WI38 (cell line): ENCODE data around the gene DNAH5.

ENCODE experiments used
- H3K4me3 ChIP-seq: 2 replicates; pipeline ENCODE4 v1.5.1; 2011; ENCODE audit warnings: low read depth, mild to moderate bottlenecking, control low read depth, low read length
- TF ChIP-seq, protein P1 (sequence below): IDR thresholded peaks from 2 replicates; pipeline ENCODE4 v1.5.1; 2012; ENCODE audit warnings: low read depth, mild to moderate bottlenecking, control low read depth, low read length

Gene DNAH5

DNA sequence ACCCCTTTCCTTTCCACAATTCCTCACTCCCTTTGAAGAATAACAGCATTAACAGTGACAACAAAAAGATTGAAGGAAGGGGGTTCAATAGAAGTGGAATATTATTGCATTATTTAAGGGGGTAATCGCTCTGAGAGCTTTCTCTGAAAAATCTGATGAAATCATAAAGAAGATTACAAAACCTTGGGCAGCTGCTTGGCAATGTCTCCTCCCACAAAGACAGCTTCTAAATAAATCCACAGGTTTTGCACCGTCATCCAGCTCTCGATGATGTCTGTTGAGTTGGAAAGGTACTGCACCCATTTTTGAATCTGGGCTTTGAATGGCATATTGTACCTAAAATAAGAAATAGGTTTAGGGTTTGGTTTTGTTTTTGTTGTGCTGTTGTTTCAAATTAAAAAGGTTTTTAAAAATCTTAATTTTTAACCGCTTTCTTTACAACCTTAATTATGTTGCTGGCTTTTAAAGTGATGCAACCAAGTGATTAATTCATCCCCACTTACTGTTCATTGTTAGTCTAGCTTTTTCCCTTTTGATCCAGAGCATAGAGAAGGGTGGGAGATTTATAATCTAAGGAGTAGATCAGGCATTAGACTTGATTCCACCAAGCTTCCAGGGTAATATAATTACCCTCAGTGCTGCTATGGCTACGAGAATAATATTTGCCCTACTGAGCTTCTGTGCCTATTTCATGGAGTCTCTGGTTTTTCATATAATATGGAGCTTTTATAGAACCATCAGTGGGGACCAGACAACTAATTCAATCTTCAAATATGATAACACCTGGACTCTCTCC, 85.0 kb downstream of the DNAH5 start:
- TF ChIP-seq, protein P1, sequence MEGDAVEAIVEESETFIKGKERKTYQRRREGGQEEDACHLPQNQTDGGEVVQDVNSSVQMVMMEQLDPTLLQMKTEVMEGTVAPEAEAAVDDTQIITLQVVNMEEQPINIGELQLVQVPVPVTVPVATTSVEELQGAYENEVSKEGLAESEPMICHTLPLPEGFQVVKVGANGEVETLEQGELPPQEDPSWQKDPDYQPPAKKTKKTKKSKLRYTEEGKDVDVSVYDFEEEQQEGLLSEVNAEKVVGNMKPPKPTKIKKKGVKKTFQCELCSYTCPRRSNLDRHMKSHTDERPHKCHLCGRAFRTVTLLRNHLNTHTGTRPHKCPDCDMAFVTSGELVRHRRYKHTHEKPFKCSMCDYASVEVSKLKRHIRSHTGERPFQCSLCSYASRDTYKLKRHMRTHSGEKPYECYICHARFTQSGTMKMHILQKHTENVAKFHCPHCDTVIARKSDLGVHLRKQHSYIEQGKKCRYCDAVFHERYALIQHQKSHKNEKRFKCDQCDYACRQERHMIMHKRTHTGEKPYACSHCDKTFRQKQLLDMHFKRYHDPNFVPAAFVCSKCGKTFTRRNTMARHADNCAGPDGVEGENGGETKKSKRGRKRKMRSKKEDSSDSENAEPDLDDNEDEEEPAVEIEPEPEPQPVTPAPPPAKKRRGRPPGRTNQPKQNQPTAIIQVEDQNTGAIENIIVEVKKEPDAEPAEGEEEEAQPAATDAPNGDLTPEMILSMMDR = no peak
- H3K4me3 ChIP-seq = no peak overlapping the region

DNA sequence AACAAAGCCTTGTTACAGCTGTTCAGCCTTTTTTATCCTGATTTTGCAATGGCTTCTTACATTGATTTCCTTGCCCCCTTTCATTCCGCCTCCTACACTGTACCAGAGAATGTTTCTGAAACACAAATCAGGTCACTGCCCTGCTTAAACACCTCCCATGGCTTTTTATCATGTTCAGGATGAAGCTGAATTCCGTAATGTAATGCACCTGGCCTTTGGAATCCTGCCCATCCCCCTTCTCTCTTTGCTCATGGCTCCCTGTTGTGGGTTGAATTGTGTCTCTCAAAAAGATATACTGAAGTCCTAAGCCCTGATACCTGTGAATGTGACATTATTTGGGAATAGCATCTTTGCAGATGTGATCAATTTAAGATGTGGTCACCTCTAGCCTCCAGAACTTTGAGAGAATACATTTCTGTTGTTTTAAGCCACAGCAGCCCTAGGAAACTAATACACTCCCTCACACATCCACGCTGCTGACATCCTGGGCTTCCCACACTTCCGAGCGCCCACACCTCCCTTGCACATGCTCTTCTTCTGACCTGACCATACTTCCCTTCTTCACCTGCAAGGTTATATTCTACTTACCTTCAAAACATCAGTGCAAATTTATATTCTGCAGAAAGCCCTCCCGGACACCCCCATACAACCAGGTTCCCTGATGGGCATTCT, 101.2 kb downstream of the DNAH5 start:
- TF ChIP-seq, protein P1 = no peak
- no peak overlapping the region for H3K4me3 ChIP-seq

- TF ChIP-seq, protein P1 = no peak
- H3K4me3 ChIP-seq = no peak overlapping the region
Measured at GRCh38 chr5:13833440-13833839, 111.0 kb downstream of the DNAH5 start.

- TF ChIP-seq, protein P1 = no peak
Measured at GRCh38 chr5:13831351-13831750, 113.1 kb downstream of the DNAH5 start.

GRCh38 chr5:13830536-13830935, 114.0 kb downstream of the DNAH5 start:
- TF ChIP-seq, protein P1 = no peak
- no peak overlapping the region for H3K4me3 ChIP-seq

More at GRCh38 chr5:13831351-13831750, 113.1 kb downstream of the DNAH5 start:
- H3K4me3 ChIP-seq = no peak overlapping the region

- TF ChIP-seq, protein P1 = no peak
Measured at GRCh38 chr5:13821366-13821765, 123.1 kb downstream of the DNAH5 start.

DNA sequence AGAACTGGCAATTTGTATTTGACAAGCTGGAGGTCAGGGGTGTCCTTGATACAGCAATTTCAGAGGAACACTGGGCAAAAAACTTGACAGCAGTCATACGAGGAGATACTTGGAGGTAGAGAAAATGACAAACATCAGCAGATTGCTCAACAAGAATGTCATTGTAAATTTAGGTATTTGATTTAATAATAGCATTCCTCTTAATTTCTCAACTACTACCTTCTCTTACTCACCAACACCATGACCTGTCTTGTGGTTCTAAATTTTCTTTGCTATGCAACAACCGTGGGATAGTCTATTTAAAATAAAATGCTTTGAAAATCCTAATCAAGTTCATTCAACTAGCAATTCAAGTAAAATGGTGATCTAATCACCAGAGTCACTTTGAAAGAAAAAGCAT, 128.4 kb downstream of the DNAH5 start:
- H3K4me3 ChIP-seq = no peak overlapping the region
- TF ChIP-seq, protein P1 = no peak

More at GRCh38 chr5:13821366-13821765, 123.1 kb downstream of the DNAH5 start:
- H3K4me3 ChIP-seq = no peak overlapping the region
